Activated T-helper 17 cell treated with anti-CD3 and anti-CD28 coated beads, Interleukin-2, amount 50 U/mL, for 72 hours (primary cell): ENCODE results near the gene MYOC. TPM values are rescaled to one million over a fixed set of nuclear protein-coding genes. Genes with fewer than 3 reads are reported as not detected.
"Not testable (repeated sequence)": the region's sequence is repeated elsewhere in the genome, so short reads cannot be mapped to it uniquely, and the experiment has no call there.

Experiments
- ATAC-seq: fragments of 150-1000 bp; cut with Tn5 transposase; replicated peaks from 2 replicates; pipeline ENCODE4 v1.10.0; 2021; ENCODE audit warnings: mild to moderate bottlenecking, moderate library complexity
- H3K27ac Mint-ChIP-seq: one replicate; pipeline ENCODE4 v1.8.0; 2022; ENCODE audit warnings: mixed read lengths
- H3K27me3 Mint-ChIP-seq: one replicate; pipeline ENCODE4 v1.8.0; 2022; ENCODE audit warnings: mixed read lengths
- H3K36me3 Mint-ChIP-seq: one replicate; pipeline ENCODE4 v1.8.0; 2022; ENCODE audit warnings: low read depth, mild to moderate bottlenecking, mixed read lengths
- H3K4me1 Mint-ChIP-seq: one replicate; pipeline ENCODE4 v1.8.0; 2022; ENCODE audit warnings: mixed read lengths
- H3K4me3 Mint-ChIP-seq: one replicate; pipeline ENCODE4 v1.8.0; 2022; ENCODE audit warnings: mild to moderate bottlenecking, mixed read lengths
- H3K9me3 Mint-ChIP-seq: one replicate; pipeline ENCODE4 v1.8.0; 2022; ENCODE audit warnings: mixed read lengths
- total RNA-seq, 2 donors: library from RNA; stranded (reverse); gene quantifications; one replicate each; pipeline ENCODE4 v1.2.3, GENCODE V29; 2022

MYOC gene
- total RNA-seq, 2 donors from 2014 or later = not detected

GRCh38 chr1:171663036-171663853, 10.8 kb upstream of the MYOC start:
- H3K4me3 Mint-ChIP-seq = no peak overlapping the region
- H3K27me3 Mint-ChIP-seq = no peaks in the 10 kb centered on the region
- no peak for ATAC-seq
- no peaks in the 10 kb centered on the region for H3K36me3 Mint-ChIP-seq
- H3K27ac Mint-ChIP-seq = no peak overlapping the region
- no peaks in the 10 kb centered on the region for H3K4me1 Mint-ChIP-seq
- H3K9me3 Mint-ChIP-seq = no peaks in the 10 kb centered on the region

GRCh38 chr1:171661076-171661650, 8.7 kb upstream of the MYOC start:
- Mint-ChIP-seq H3K36me3 (no peaks in the 10 kb centered on the region), H3K4me3 (no peak overlapping the region), H3K9me3 (no peaks in the 10 kb centered on the region), H3K4me1 (no peaks in the 10 kb centered on the region), H3K27me3 (no peaks in the 10 kb centered on the region), H3K27ac (no peak overlapping the region)
- no peak for ATAC-seq

GRCh38 chr1:171656206-171656605, 3.7 kb upstream of the MYOC start:
- Mint-ChIP-seq H3K4me3 (peak overlapping the region; percentile 78), H3K27ac (peak overlapping the region; percentile 81)
- H3K4me1 Mint-ChIP-seq, H3K9me3 Mint-ChIP-seq, H3K27me3 Mint-ChIP-seq, ATAC-seq, H3K36me3 Mint-ChIP-seq: not testable (repeated sequence)

GRCh38 chr1:171655746-171656116, 3.2 kb upstream of the MYOC start:
- no peaks in the 10 kb centered on the region for H3K9me3 Mint-ChIP-seq
- peaks cover 7% of the 10 kb centered on the region for H3K4me1 Mint-ChIP-seq
- H3K36me3 Mint-ChIP-seq = no peaks in the 10 kb centered on the region
- peak overlapping the region; percentile 78 for H3K4me3 Mint-ChIP-seq
- ATAC-seq = peak; percentile 23
- H3K27me3 Mint-ChIP-seq = no peaks in the 10 kb centered on the region
- peak overlapping the region; percentile 81 for H3K27ac Mint-ChIP-seq

- Mint-ChIP-seq H3K27me3 (no peaks in the 10 kb centered on the region), H3K4me1 (peaks cover 7% of the 10 kb centered on the region), H3K27ac (peak overlapping the region; percentile 81), H3K9me3 (no peaks in the 10 kb centered on the region), H3K36me3 (no peaks in the 10 kb centered on the region), H3K4me3 (peak overlapping the region; percentile 78)
- peak; percentile 95 for ATAC-seq
Measured at GRCh38 chr1:171654942-171655745, 2.7 kb upstream of the MYOC start.

- Mint-ChIP-seq H3K27ac (no peak overlapping the region), H3K4me3 (peak overlapping the region; percentile 78), H3K9me3 (no peaks in the 10 kb centered on the region), H3K27me3 (no peaks in the 10 kb centered on the region), H3K4me1 (peaks cover 7% of the 10 kb centered on the region), H3K36me3 (no peaks in the 10 kb centered on the region)
- ATAC-seq = no peak
Measured at GRCh38 chr1:171654201-171654941, 1.9 kb upstream of the MYOC start.

- Mint-ChIP-seq H3K27me3 (no peaks in the 10 kb centered on the region), H3K27ac (no peak overlapping the region), H3K36me3 (no peaks in the 10 kb centered on the region), H3K4me1 (peaks cover 7% of the 10 kb centered on the region), H3K9me3 (no peaks in the 10 kb centered on the region), H3K4me3 (no peak overlapping the region)
- no peak for ATAC-seq
Measured at GRCh38 chr1:171653796-171654195, 1.3 kb upstream of the MYOC start.

GRCh38 chr1:171646249-171646560, 6.3 kb downstream of the MYOC start:
- H3K9me3 Mint-ChIP-seq = no peaks in the 10 kb centered on the region
- peaks cover 5% of the 10 kb centered on the region for H3K4me1 Mint-ChIP-seq
- ATAC-seq = no peak
- H3K36me3 Mint-ChIP-seq = no peaks in the 10 kb centered on the region
- no peak overlapping the region for H3K4me3 Mint-ChIP-seq
- no peak overlapping the region for H3K27ac Mint-ChIP-seq
- H3K27me3 Mint-ChIP-seq = no peaks in the 10 kb centered on the region

GRCh38 chr1:171645553-171646248, 6.8 kb downstream of the MYOC start:
- Mint-ChIP-seq H3K27me3 (no peaks in the 10 kb centered on the region), H3K27ac (no peak overlapping the region), H3K36me3 (no peaks in the 10 kb centered on the region), H3K9me3 (no peaks in the 10 kb centered on the region), H3K4me1 (peaks cover 5% of the 10 kb centered on the region), H3K4me3 (no peak overlapping the region)
- ATAC-seq = no peak

GRCh38 chr1:171644805-171645483, 7.5 kb downstream of the MYOC start:
- Mint-ChIP-seq H3K36me3 (no peaks in the 10 kb centered on the region), H3K9me3 (no peaks in the 10 kb centered on the region), H3K27ac (no peak overlapping the region), H3K27me3 (no peaks in the 10 kb centered on the region), H3K4me1 (peaks cover 5% of the 10 kb centered on the region), H3K4me3 (no peak overlapping the region)
- peak; percentile 90 for ATAC-seq

GRCh38 chr1:171643156-171643555, 9.3 kb downstream of the MYOC start:
- no peaks in the 10 kb centered on the region for H3K27me3 Mint-ChIP-seq
- no peaks in the 10 kb centered on the region for H3K36me3 Mint-ChIP-seq
- peaks cover 5% of the 10 kb centered on the region for H3K4me1 Mint-ChIP-seq
- ATAC-seq = no peak
- no peak overlapping the region for H3K27ac Mint-ChIP-seq
- H3K4me3 Mint-ChIP-seq = no peak overlapping the region
- H3K9me3 Mint-ChIP-seq = no peaks in the 10 kb centered on the region

GRCh38 chr1:171642197-171642596, 10.3 kb downstream of the MYOC start:
- H3K9me3 Mint-ChIP-seq = no peaks in the 10 kb centered on the region
- peaks cover 5% of the 10 kb centered on the region for H3K4me1 Mint-ChIP-seq
- no peak overlapping the region for H3K27ac Mint-ChIP-seq
- H3K27me3 Mint-ChIP-seq = no peaks in the 10 kb centered on the region
- H3K4me3 Mint-ChIP-seq = no peak overlapping the region
- no peak for ATAC-seq
- H3K36me3 Mint-ChIP-seq = no peaks in the 10 kb centered on the region

GRCh38 chr1:171641076-171641864, 11.2 kb downstream of the MYOC start:
- no peaks in the 10 kb centered on the region for H3K36me3 Mint-ChIP-seq

More at GRCh38 chr1:171641076-171641864, 11.2 kb downstream of the MYOC start:
- Mint-ChIP-seq H3K9me3 (no peaks in the 10 kb centered on the region), H3K27me3 (no peaks in the 10 kb centered on the region), H3K27ac (no peak overlapping the region), H3K4me1 (peaks cover 5% of the 10 kb centered on the region), H3K4me3 (no peak overlapping the region)
- no peak for ATAC-seq
